BE2C (cell line): ENCODE measurements around the gene MACROD1.
A peak's percentile ranks its signal among the peaks of the same experiment; 100 is the strongest.

Experiments
- DNase-seq: peaks from one replicate; pipeline ENCODE4 v3.0.0-alpha.2; 2020
- H3K27me3 ChIP-seq: fragments of 250-450 bp; sonication (Bioruptor Pico); 2 replicates; pipeline ENCODE4 v1.5.1; 2020; ENCODE audit warnings: mild to moderate bottlenecking
- H3K36me3 ChIP-seq: fragments of 250-450 bp; sonication (Bioruptor Pico); 2 replicates; pipeline ENCODE4 v1.5.1; 2020; ENCODE audit warnings: mild to moderate bottlenecking
- H3K4me1 ChIP-seq: fragments of 250-450 bp; sonication (Bioruptor Pico); 2 replicates; pipeline ENCODE4 v1.5.1; 2020
- H3K4me3 ChIP-seq: 2 replicates; pipeline ENCODE4 v1.5.1; 2011; ENCODE audit warnings: low read depth, low read length
- H3K9me3 ChIP-seq: fragments of 250-450 bp; sonication (Bioruptor Pico); 2 replicates; pipeline ENCODE4 v1.5.1; 2020
- TF ChIP-seq, protein P1 (sequence below): IDR thresholded peaks from 2 replicates; pipeline ENCODE4 v1.5.1; 2012; ENCODE audit warnings: mild to moderate bottlenecking, low read depth, low read length

MACROD1 gene

DNA sequence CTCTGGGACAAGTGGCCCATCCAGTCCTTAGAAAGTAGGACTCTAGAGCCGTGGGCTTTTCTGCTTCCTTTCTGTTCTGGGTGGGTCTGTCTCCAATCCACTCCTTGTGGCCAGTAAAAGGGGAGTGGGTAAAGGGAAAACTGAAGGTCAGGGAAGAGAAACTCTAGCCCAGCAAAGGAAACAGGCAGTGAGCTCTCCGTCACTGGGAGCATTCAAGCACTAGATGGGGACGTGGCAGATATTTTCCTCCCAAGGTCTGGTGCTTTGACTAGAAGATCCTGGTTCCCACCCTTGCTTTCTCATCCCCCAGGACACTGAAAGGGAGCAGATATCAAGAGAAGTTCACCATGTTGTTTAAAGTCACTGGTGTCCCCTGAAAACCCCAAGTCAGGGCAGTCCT, 42.2 kb downstream of the MACROD1 start:
- peaks cover 10% of the 10 kb centered on the region for H3K4me1 ChIP-seq

DNA sequence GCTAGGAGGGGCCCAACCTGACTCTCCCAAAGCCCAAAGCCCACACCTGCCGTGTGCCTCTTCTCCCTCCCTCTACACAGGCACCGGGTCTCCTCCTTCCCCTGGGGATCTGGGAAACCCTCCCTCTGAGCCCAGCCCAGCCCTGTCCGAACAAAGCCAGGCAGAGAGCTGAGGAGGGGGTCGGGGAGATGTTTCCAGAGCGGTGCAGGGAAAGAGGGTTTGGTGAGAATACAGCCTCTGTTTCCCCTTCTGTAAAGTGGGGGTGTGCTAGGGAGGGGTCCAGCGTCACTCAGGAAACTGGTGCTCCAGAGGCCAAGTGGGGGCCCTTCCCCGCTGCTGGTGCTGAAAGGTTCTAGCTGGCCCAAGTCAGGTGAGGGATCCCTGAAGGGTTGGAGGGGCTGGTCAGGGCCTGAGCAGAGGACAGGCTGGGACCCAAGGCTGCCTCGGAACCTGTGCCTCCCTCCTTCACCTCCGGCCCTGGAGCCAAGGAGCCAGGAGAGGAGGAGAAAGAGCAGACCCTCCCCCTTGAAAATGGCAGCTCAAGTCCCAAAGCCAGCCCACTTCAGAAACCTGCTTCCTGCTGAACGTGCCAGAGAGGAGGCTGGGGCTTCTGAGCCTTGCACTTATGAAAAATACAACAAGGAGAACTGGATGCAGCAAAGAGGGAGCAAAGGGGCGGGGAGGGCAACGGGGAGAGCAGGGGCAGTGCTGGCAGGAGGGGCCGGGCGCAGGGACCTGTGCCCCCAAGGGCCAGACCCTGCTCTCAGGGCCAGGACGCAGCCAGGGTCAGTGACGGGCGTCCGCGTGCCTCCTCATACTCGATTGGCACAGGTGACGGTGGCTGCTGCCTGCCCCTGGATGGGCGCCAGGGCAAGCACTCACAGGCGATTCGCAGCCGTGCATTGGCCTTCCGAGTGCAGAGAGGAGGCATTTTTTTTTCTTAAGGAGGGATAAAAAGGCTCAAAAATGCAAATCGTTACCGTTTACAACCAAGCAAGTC, 43.2 kb downstream of the MACROD1 start:
- Histone ChIP-seq H3K4me1 (peaks cover 10% of the 10 kb centered on the region), H3K4me3 (no peak overlapping the region), H3K27me3 (no peaks in the 10 kb centered on the region), H3K36me3 (no peaks in the 10 kb centered on the region), H3K9me3 (no peaks in the 10 kb centered on the region)
- TF ChIP-seq, protein P1, sequence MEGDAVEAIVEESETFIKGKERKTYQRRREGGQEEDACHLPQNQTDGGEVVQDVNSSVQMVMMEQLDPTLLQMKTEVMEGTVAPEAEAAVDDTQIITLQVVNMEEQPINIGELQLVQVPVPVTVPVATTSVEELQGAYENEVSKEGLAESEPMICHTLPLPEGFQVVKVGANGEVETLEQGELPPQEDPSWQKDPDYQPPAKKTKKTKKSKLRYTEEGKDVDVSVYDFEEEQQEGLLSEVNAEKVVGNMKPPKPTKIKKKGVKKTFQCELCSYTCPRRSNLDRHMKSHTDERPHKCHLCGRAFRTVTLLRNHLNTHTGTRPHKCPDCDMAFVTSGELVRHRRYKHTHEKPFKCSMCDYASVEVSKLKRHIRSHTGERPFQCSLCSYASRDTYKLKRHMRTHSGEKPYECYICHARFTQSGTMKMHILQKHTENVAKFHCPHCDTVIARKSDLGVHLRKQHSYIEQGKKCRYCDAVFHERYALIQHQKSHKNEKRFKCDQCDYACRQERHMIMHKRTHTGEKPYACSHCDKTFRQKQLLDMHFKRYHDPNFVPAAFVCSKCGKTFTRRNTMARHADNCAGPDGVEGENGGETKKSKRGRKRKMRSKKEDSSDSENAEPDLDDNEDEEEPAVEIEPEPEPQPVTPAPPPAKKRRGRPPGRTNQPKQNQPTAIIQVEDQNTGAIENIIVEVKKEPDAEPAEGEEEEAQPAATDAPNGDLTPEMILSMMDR = no peak
- DNase-seq = peak; percentile 43

More for the DNA sequence above, 42.2 kb downstream of the MACROD1 start:
- TF ChIP-seq, protein P1 = no peak
- DNase-seq = no peak
- Histone ChIP-seq H3K36me3 (no peaks in the 10 kb centered on the region), H3K9me3 (no peaks in the 10 kb centered on the region), H3K27me3 (no peaks in the 10 kb centered on the region), H3K4me3 (no peak overlapping the region)

DNA sequence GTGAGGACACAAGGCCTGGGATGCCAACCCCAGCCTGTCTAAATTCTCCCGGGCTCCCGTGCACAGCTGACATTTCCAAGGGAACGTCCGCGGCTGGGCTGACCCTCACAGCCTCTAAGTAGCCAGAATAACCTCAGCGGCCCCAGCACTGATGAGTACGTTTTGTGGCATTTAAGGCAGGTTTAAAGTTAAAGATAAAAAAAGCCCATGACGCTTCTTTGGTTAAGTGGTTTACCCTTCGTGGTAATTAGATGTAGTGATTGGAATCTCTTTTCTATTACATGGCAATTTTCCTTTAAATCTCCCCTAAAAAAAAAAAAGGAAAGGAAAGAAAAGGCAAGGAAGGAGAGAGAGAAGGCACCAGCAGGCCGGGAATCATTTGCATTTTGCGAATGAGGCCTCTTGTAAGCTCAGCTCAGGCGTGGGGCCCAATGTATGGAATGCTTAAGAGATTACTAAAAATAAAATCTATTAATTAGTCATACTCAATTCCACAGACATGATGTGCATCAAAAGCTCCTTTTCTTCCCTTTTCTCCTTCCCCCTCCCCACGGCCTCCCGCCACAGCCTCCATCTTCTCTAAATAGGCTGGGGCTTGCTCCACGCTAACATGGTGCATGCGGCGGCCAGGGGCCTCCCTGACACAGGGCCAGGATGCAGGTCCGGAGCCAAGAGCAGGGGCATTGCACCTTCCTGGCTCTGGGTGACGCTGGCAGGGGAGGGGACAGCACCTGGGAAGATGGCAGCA, 44.1 kb downstream of the MACROD1 start:
- Histone ChIP-seq H3K27me3 (no peaks in the 10 kb centered on the region), H3K4me1 (peaks cover 10% of the 10 kb centered on the region), H3K4me3 (no peak overlapping the region), H3K36me3 (no peaks in the 10 kb centered on the region), H3K9me3 (no peaks in the 10 kb centered on the region)
- DNase-seq = no peak
- TF ChIP-seq, protein P1 = no peak

DNA sequence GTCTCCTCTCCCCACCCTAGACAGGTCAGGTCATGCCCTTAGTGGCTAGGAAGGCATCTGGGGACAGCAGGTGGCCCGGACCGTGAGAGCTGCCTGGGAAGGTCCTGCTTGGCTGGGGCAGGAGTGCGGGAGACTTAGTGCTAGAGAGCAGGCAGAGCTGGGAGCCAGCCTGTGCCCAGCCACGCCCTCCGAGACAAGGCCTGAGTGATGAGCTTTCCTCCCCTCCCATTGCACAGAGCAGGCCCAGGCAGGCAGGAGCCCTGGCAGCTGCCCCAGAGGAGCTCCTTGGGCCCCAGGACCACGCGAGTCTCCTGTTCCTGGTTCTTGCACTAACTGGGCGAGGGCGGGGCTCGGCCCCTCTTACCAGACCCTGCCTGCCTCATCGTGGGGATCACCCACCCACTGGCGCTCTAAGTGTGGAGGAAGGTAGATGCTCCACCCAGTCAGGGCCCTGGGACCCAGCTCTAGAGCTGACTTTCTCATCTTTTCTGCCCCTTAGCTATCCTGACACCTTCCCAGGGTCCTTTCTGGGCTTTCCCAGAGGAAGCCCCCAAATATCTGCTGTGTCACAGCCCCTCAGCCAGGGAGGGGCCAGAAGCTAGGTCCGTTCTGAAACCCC, 44.9 kb downstream of the MACROD1 start:
- no peak overlapping the region for H3K4me3 ChIP-seq
- no peaks in the 10 kb centered on the region for H3K36me3 ChIP-seq
- peaks cover 10% of the 10 kb centered on the region for H3K4me1 ChIP-seq
- peak; percentile 40 for DNase-seq
- no peaks in the 10 kb centered on the region for H3K9me3 ChIP-seq
- TF ChIP-seq, protein P1 = no peak
- H3K27me3 ChIP-seq = no peaks in the 10 kb centered on the region

DNA sequence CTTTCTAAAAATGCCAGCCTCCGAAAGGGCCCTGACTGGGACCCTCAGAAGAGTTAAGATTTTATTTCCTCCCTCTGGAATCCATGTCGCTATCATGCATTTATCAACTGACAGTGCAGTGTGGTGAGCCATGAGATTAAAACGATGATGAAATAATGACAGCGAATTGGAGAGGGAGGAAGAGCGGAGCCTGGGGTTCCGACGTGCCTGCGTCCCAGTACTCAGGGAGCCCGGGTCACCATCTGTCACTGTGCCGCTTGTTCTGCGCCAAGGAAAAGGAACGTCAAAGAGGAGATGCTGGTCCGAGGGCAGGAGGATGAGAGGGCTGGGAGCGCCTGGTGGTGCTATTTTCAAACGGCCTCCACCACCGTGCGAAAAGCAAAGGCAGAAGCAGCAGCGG, 46.2 kb downstream of the MACROD1 start:
- no peak overlapping the region for H3K4me3 ChIP-seq
- TF ChIP-seq, protein P1 = no peak
- H3K4me1 ChIP-seq = peaks cover 10% of the 10 kb centered on the region
- H3K36me3 ChIP-seq = no peaks in the 10 kb centered on the region
- H3K27me3 ChIP-seq = no peaks in the 10 kb centered on the region
- no peaks in the 10 kb centered on the region for H3K9me3 ChIP-seq
- no peak for DNase-seq
